ENCODE data around the gene NDRG2.
"Not testable (repeated sequence)": the region's sequence is repeated elsewhere in the genome, so short reads cannot be mapped to it uniquely, and the experiment has no call there.

The NDRG2 gene

DNA sequence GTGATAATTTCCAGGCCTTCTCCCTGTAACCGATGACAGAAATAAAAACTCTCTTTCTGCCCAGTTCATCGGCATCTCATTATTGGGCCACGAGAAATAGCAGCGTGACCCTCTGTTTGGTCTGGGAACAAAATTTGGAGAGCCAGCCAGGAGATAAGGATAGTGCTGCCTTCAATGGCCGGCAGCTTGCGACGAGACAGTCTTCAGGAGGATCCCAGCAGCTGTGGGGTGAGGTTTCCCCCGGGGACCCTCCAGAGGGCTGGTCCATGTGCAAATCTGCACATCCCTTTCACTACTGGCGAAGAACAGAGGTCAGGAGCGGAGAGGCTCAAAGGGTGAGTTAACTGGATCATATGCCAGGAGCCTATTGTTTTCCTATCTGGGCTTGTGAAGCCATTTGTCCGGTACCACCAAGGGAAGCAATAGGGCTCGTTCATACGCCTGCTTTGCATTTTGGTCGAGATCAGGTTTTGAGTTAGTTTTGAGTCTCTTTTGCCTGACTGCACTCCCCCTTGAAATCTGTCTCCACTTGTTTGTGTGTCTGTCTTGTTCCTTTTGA is 21.0 kb downstream of the NDRG2 start:
- DNase-seq: no peak

DNA sequence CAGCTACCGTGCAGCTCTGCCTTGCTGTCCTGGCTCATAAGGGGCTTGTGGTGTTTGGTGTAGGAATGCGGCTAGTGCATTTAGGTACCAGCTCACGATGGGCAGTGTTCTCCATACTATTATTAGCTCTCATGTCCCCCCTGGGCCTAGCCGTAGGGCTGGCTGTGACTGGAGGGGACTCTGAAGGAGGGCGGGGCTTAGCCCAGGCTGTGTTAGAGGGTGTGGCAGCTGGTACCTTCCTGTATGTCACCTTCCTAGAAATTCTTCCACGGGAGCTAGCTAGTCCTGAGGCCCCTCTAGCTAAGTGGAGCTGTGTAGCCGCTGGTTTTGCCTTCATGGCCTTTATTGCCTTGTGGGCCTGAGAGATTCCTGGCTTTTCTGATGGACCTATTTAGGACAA is 23.6 kb downstream of the NDRG2 start:
- DNase-seq: no peak

DNA sequence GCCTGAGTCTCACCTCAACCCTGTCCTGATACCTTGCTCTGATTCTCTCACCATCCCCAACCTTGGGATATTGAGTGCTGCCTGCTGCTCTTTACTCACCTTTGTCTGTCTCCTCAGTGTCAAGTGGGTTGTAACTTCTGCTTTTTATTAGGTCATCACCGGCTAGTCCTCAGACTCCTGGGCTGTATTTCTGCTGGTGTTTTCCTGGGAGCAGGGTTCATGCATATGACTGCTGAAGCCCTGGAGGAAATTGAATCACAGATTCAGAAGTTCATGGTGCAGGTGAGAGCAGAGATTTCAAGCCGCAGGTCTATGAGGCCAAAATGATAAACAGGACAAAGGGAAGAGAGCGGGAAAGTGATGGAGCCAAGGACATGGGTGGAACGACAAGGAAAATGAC is 25.3 kb downstream of the NDRG2 start:
- no peak for DNase-seq

DNA sequence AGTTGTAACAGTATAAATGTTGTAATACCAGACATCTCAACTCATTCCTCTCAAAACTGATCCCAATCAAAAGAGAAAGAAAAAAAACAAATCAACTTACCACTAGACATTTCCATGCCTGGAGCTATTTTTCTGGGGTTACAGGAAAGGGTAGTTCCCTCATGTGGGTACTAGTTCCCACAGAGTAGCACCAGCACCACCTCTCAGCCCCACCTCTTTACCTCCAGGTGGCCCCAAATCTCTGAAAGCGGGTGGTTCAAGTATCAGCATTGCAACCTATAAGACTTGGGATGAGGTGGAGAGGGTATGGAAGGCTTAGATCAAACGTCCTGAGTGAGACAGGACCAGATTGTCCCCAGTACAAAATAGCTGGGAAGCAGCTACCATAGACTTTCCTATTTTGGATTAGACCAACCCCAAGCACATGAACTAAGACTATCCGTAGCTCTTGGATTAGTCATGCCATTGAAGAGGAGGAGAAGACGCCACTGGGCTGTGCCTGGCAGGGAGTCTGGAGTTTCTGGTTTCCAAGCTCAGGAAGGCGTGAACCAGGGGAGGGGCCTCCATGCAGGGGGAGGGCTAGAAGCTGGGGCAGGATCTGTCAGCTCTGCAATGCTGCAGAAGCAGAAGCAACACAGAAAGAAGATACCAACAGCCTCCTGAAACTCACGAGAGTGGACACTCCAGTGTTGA is 26.0 kb downstream of the NDRG2 start, which contains the start of gene SLC39A2:
Gene SLC39A2, plus strand, starts transcription at position 620 of the 693 bp plus-strand sequence. CDS start 154 bp downstream, outside the sequence.
- DNase-seq: no peak

- DNase-seq: no peak
Observed at GRCh38 chr14:20998139-20998538, 26.7 kb downstream of the NDRG2 start.

DNA sequence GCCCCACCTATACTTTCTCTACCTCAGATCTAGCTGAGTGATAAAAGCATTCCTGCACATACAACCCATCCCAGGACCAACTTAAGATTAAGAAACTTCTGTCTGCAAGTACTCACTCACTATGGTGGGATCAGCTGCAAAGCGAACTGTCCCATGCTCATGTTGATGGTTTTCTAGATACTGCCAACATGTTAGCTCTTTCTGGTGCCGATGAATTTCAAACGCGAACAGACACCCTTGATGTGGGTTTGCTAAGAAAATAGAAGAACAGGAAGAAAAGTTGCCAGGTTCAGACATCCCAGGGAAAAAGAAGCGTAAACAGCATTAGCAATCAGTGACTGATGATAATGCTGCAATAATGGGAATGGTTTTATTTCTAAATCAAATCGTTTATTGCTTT is 27.3 kb downstream of the NDRG2 start:
- no peak for DNase-seq

GRCh38 chr14:20997115-20997514 is 27.7 kb downstream of the NDRG2 start:
- DNase-seq: no peak

DNA sequence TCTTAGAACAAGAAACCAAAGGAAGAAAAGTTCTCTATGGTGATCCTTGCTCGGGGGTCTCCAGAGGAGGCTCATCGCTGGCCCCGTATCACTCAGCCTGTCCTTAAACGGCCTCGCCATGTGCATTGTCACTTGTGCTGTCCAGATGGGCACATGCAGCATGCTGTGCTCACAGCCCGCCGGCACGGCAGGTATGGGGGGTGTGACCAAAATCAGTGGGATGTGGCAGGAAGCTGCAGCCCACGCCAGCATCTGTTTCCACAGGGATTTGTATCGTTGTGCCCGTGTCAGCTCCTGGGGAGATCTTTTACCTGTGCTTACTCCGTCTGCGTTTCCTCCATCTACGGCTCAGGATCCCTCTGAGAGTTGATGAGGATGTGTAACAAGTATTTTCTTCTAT is 28.3 kb downstream of the NDRG2 start:
- DNase-seq: no peak

- peak; percentile 92 for DNase-seq
Observed at GRCh38 chr14:20989787-20990600, 34.9 kb downstream of the NDRG2 start, which contains the start of gene METTL17. METTL17 (plus strand) TSS chr14:20989980; CDS start chr14:20990003, 23 bp downstream.

DNA sequence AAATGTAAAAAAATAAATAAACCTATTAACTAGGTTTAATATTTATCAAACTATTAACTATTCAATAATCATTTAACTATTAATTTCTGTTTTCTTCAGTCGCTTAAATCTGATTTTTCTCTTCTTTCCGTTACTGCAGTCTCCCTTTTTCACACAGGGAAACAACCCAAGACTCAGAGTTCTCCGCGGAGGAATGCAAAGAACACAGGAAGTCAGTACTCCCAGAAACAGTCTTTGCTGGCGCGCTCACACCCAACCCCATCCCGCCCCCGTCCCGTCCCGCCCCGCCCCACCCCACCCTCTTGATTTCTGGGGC is 35.4 kb downstream of the NDRG2 start:
- no peak for DNase-seq

- no peak for DNase-seq
Observed at GRCh38 chr14:20988717-20989470, 36.0 kb downstream of the NDRG2 start.

DNA sequence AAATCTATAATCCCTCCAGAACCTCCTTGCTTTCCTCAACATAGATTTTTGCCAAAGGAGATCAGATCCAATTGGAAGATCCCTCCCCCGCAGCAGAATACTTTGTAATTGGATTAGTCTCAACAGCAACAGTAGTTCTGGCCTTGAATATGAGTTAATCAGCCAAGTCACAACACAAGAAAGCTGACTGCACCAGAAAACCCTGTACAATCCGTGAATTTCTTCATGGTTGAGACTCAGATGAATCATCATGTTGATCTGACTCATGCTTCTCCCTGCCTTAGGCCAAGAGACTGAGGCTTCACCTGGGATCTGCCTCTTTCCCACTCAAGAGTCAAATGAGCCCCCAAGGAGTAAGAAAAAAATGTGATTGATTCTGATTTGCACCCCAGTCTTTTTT is 38.0 kb downstream of the NDRG2 start:
- DNase-seq: no peak

DNA sequence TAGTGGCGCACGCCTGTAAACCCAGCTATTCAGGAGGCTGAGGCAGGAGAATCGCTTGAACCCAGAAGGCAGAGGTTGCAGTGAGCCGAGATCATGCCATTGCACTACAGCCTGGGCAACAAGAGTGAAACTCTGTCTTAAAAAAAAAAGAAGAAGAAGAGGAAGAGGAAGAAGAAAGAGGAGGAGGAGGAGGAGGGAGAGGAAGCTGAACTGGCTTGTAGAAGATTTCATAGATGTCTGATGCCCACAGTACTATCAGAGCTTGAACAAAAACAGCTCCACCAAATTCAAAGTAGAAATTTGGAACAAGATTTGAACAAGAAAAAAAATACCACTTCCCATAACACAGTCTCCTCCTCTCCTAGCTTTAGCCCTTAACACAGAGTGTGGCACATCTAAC is 39.2 kb downstream of the NDRG2 start:
- not testable (repeated sequence) for DNase-seq

GRCh38 chr14:20982646-20983369 is 42.1 kb downstream of the NDRG2 start:
- DNase-seq: no peak

- DNase-seq: no peak
Observed at GRCh38 chr14:20980906-20981305, 44.0 kb downstream of the NDRG2 start.

DNA sequence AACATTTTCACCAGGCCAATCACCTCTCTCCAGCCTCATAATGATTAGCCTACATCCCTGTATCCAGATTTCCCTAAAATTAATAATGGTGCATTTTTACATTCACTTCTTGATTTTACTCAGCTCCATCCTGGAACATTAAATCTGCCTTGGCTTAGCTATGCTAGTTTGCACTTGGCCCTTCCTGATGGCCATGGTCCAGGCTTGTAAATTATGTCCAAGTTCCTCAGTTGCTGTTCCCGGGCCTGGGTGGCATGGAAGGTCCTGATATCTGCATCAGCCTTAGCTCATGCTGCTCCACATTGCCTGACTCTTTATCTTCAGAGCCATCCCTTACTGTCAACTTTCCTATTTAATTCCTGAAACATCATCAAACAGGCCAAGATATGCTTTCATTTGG is 46.2 kb downstream of the NDRG2 start:
- no peak for DNase-seq

DNA sequence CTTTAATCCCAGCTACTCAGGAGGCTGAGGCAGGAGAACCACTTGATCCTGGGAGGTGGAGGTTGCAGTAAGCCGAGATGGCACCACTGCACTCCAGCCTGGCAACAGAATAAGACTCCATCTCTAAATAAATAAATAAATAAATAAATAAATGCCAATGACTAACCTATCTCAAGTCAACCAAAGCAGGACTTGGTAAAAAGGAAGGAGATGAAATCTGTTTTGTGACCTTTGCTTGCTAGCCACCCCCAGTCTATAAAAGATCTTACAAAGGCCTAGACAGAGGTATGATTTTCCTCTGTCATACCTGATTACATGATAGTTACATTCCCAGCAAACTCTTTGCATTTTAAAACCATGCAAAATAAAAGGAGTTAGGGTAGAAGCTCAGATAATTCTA is 48.6 kb downstream of the NDRG2 start:
- DNase-seq: no peak

DNA sequence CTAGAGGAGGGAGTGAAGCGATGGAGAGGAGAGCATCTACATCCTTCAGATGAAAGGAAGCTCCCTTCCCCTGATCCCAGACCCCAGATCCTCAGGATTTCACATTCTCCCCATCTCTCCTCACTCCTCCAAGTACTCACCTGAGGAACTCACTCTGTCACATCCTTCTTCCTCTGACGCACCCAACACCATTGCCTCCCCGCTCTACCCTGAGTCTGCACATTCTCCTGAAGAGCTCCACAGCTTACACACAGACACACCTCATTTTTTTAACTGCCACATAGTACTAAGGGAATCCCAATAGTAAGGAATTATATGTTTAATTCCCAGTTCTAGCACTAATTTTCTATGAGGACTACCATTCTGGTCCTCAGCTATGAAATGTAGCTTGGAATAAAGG is 51.4 kb downstream of the NDRG2 start:
- DNase-seq: no peak

- DNase-seq: no peak
Observed at GRCh38 chr14:20971705-20972021, 53.2 kb downstream of the NDRG2 start.

- peak; percentile 85 for DNase-seq
Observed at GRCh38 chr14:20970983-20971704, 53.7 kb downstream of the NDRG2 start.

- no peak for DNase-seq
Observed at GRCh38 chr14:20970647-20970982, 54.2 kb downstream of the NDRG2 start.

- DNase-seq: no peak
Observed at GRCh38 chr14:20969336-20969735, 55.5 kb downstream of the NDRG2 start.

Measured in activated CD4-positive, alpha-beta T cell treated with anti-CD3 and anti-CD28 coated beads for 48 hours (primary cell).